Measurements from ENCODE around the gene ABHD17B. TPM values are rescaled to one million over a fixed set of nuclear protein-coding genes. Genes with fewer than 3 reads are reported as not detected.

The ABHD17B gene
- total RNA-seq = 10.9 and 11.7 TPM in 2 replicates

DNA sequence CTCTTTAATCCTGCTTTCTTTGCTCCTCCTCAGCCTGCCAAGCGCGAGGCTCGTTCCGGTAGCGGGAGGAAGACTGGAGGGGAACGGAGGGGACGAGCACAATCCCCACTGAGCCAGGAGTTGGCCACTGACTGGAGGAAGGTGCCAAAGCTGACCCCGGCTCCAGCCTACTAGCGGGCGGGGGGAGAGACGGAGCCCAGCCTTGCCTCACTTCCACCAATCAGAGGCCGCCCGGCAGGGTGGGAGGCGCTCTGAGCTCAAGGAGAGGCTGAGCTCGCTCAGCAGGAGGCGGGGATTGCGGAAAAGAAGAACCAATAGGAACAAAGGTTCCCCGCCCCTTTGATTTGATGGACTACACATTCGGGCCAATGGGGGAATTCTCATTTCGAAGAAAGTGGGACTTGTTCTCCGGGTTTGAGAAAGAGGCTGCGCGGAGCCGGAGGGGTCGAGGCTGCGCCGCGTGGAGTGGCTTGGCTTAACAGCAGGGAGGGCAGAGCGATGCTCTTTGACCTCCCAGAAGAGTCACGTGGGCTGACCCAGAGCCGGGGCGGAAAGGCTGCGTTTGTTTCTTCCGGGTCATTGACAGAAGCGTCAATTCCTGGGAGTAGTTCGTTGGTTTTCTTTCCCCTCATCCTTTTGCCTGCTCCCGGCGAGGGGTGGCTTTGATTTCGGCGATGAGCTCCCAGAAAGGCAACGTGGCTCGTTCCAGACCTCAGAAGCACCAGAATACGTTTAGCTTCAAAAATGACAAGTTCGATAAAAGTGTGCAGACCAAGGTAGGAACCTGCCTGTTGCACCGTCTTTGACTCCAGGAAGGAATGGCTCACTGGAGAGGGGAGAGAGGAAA, at the start of gene ABHD17B, which contains the start of gene C9orf85:
ABHD17B (minus strand) TSS at position 133 of the 847 bp plus-strand sequence. CDS start 36,113 bp downstream, outside the sequence.
C9orf85 (plus strand) TSS at position 579 of the 847 bp plus-strand sequence; CDS start at position 675, 96 bp downstream.

Other genes starting within 250 kb of the ABHD17B start
- 36.1 and 47.4 TPM in 2 replicates for gene CEMIP2, start 142.7 kb downstream of the ABHD17B start, total RNA-seq
- gene C9orf85, start 446 bp upstream of the ABHD17B start, total RNA-seq = 5.8 and 7.1 TPM in 2 replicates
- gene C9orf57, start 149.4 kb upstream of the ABHD17B start, total RNA-seq = not detected in 2 replicates
- gene GDA, start 238.2 kb upstream of the ABHD17B start, total RNA-seq = under 0.01 and 0.34 TPM in 2 replicates

Measured in bronchus fibroblast of lung (primary cell).